A673 (cell line): ENCODE results near the gene SBF2. TPM values are rescaled to one million over a fixed set of nuclear protein-coding genes. Genes with fewer than 3 reads are reported as not detected.
A peak's percentile ranks its signal among the peaks of the same experiment; 100 is the strongest.

Experiments used
- BruUV-seq: library from RNA; stranded (reverse); fragments of 400-500 nt; replicated peaks from 2 replicates; lab custom pipeline; 2021; lab: Mats Ljungman, UMichigan
- CTCF ChIA-PET: fragments of 300-600 bp; sonication (Branson Sonifier 250); formaldehyde crosslinking; loops from one replicate; lab custom pipeline; 2022; ENCODE audit warnings: antibody characterized with exemption; lab: Charles Lee
- POLR2A ChIA-PET: fragments of 300-600 bp; sonication (Branson Sonifier 250); formaldehyde crosslinking; loops from one replicate; lab custom pipeline; 2022; ENCODE audit warnings: antibody characterized with exemption; ENCODE audit not compliant: low non-redundant PET; lab: Charles Lee
- DNase-seq: peaks from one replicate; pipeline ENCODE4 v3.0.0-alpha.2; 2015; ENCODE audit warnings: low spot score
- H3K27ac ChIP-seq: fragments of 200-600 bp; sonication (generic); 2 replicates; pipeline ENCODE4 v1.5.1; 2016; ENCODE audit warnings: mixed run types, low read depth, mild to moderate bottlenecking, mixed read lengths, antibody characterized with exemption, low read length; ENCODE audit not compliant: poor library complexity, severe bottlenecking
- H3K27me3 ChIP-seq: fragments of 200-600 bp; sonication (generic); replicated peaks from 2 replicates; pipeline ENCODE4 v1.6.1; 2017; ENCODE audit warnings: mixed run types, low read depth, mild to moderate bottlenecking, mixed read lengths, antibody characterized with exemption, low read length; ENCODE audit not compliant: insufficient read depth, poor library complexity
- H3K36me3 ChIP-seq: fragments of 200-600 bp; sonication (generic); 2 replicates; pipeline ENCODE4 v1.6.1; 2016; ENCODE audit warnings: mixed run types, mild to moderate bottlenecking, mixed read lengths, antibody characterized with exemption, low read length; ENCODE audit not compliant: insufficient read depth, poor library complexity, severe bottlenecking
- H3K4me1 ChIP-seq: fragments of 200-600 bp; sonication (generic); 2 replicates; pipeline ENCODE4 v1.6.1; 2017; ENCODE audit warnings: mixed run types, mild to moderate bottlenecking, mixed read lengths, antibody characterized with exemption, low read length; ENCODE audit not compliant: insufficient read depth, poor library complexity, severe bottlenecking
- H3K4me3 ChIP-seq: fragments of 200-600 bp; sonication (generic); 2 replicates; pipeline ENCODE4 v1.5.1; 2016; ENCODE audit warnings: low read depth, mixed run types, mild to moderate bottlenecking, mixed read lengths, low read length; ENCODE audit not compliant: poor library complexity, severe bottlenecking
- H3K9me3 ChIP-seq: fragments of 200-600 bp; sonication (generic); 2 replicates; pipeline ENCODE4 v1.6.1; 2016; ENCODE audit warnings: mixed run types, low read depth, mild to moderate bottlenecking, mixed read lengths, antibody characterized with exemption, low read length; ENCODE audit not compliant: poor library complexity, severe bottlenecking
- CTCF ChIP-seq: fragments of 300-800, 200-600 bp; sonication (generic); conservative IDR thresholded peaks from 2 replicates; pipeline ENCODE4 v1.5.1; 2017; ENCODE audit warnings: low read depth, mild to moderate bottlenecking, antibody characterized with exemption, low read length, moderate library complexity, mixed read lengths
- EZH2 ChIP-seq: fragments of 200-600 bp; sonication (generic); IDR thresholded peaks from 2 replicates; pipeline ENCODE4 v1.6.1; 2017; ENCODE audit warnings: borderline replicate concordance, low read depth, mild to moderate bottlenecking, mixed read lengths, antibody characterized with exemption, low read length; ENCODE audit not compliant: poor library complexity, severe bottlenecking
- intact Hi-C: fragments of 100-400 bp; cut with micrococcal nuclease; formaldehyde crosslinking; loops from one replicate; pipeline ENCODE4 v1.10.0; 2022; ENCODE audit not compliant: unreplicated experiment
- total RNA-seq: library from RNA; stranded (reverse); gene quantifications from 2 replicates; pipeline ENCODE4 v1.2.3, GENCODE V29; 2021

SBF2 gene
- total RNA-seq, 1 experiment from 2014 or later, result 31.8 TPM

DNA sequence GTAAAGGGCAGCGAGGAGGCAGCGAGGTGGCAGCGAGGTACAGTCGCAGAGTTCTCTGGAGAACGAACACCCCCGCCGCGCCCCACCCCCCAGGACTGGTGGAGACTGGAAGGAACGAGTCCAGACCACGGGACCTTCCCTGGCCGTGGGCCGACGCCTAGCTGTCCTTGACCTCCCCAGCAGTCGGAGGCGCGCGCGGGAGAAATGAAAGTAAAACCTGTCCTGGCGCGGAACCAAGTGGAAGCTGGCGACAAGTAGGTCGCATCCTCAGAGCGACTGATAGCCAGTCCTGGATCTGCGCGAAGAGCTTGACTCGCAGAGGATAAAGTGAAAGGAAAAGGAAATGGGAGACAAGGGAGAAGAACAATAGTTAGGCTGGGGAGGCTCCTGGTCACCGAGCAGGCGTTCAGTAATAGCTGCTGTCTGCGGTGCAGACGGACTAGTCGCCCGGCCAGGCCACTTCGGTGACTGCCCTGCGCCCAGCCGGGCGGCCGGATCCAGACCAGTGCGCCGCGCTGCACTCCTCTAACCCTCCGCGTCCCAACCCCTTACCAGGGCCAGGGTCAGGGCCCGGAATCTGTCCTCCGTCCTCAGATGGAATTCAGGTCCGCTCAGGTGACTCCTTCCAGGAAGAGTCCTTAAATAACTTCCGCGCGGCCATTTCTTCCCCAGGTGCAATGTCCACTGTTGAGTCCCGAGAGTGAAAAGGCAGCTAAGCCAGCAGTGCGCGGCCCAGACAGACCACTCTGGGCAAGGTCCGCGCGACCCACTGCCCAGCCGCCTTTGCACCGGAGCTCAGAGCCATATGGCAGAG, 8.9 kb upstream of the SBF2 start:
- Histone ChIP-seq H3K27me3 (no peaks in the 10 kb centered on the region), H3K9me3 (no peaks in the 10 kb centered on the region), H3K27ac (peak overlapping the region; percentile 63), H3K4me1 (peaks cover 8% of the 10 kb centered on the region), H3K4me3 (peak overlapping the region; percentile 73), H3K36me3 (no peaks in the 10 kb centered on the region)
- no peak for TF ChIP-seq EZH2
- TF ChIP-seq CTCF, result no peak
- BruUV-seq, result no TSS peak
- POLR2A ChIA-PET, result no interaction called here
- intact Hi-C loops, result loop anchor here (10.0 kb wide), 1 partner anchor 688 kb away; no protein-coding TSS in a partner anchor
- DNase-seq, result peak; percentile 65
- CTCF ChIA-PET, result interaction anchor here (0.9 to 1.2 kb wide), 2 partner anchors 17 to 690 kb away, joined by 3 read pairs; no protein-coding TSS in a partner anchor

GRCh38 chr11:10302359-10302743, 8.3 kb upstream of the SBF2 start:
- no peak for TF ChIP-seq EZH2
- no peak for TF ChIP-seq CTCF
- no peaks in the 10 kb centered on the region for H3K9me3 ChIP-seq
- H3K4me3 ChIP-seq, result peak overlapping the region; percentile 73
- H3K27ac ChIP-seq, result peak overlapping the region; percentile 63
- no peaks in the 10 kb centered on the region for H3K36me3 ChIP-seq
- DNase-seq, result no peak
- intact Hi-C loops, result loop anchor here (10.0 kb wide), 1 partner anchor 688 kb away; no protein-coding TSS in a partner anchor
- no peaks in the 10 kb centered on the region for H3K27me3 ChIP-seq
- TSS peak; percentile 19 for BruUV-seq
- CTCF ChIA-PET, result interaction anchor here (0.9 to 1.2 kb wide), 2 partner anchors 16 to 689 kb away, joined by 3 read pairs; no protein-coding TSS in a partner anchor
- peaks cover 8% of the 10 kb centered on the region for H3K4me1 ChIP-seq
- POLR2A ChIA-PET, result no interaction called here

DNA sequence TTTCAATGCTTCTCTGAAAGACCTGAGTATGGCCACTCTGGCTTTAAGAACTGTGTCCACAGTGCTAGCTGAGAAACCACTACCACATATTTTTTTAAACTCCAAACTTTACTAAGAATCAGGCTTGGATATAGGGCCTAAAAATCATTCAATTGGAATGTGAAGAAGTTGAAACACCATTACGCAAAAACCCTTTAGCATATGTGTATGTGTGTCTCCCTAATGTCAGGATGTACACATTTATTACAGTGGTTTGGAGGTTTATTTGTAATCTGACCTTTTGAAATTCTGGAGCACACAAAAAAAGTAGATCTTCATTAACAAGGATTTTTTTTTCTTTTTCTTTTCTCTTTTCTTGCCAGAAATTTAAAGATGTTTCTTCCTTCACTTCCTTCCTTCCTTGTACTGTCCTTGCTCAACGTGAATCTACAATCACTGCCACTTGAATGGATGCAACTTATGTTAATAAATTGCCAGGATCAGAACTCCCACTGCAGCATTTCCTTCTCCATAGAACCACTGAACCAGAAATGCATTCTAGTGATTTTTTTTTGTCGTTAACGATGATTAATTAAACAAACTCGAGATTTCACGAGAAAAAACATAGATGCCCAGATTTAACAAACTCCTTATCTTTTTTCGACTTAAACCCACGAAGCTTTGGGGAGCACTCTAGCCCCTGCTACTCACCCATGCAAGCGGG, 7.8 kb upstream of the SBF2 start:
- ChIA-PET POLR2A (no interaction called here), CTCF (no interaction called here)
- no peaks in the 10 kb centered on the region for H3K27me3 ChIP-seq
- peaks cover 8% of the 10 kb centered on the region for H3K4me1 ChIP-seq
- intact Hi-C loops, result loop anchor here (10.0 kb wide), 1 partner anchor 687 kb away; no protein-coding TSS in a partner anchor
- no peaks in the 10 kb centered on the region for H3K36me3 ChIP-seq
- DNase-seq, result no peak
- BruUV-seq, result no TSS peak
- H3K9me3 ChIP-seq, result no peaks in the 10 kb centered on the region
- H3K27ac ChIP-seq, result peak overlapping the region; percentile 63
- H3K4me3 ChIP-seq, result peak overlapping the region; percentile 73
- no peak for TF ChIP-seq CTCF
- no peak for TF ChIP-seq EZH2
